HG03103 (cell line): Measurements from ENCODE around the gene CHST14.
A peak's percentile ranks its signal among the peaks of the same experiment; 100 is the strongest.

ENCODE experiments used
- ATAC-seq: cut with Tn5 transposase; IDR thresholded peaks from one replicate; pipeline ENCODE4 v1.9.1; 2021; ENCODE audit warnings: low read depth; ENCODE audit not compliant: unreplicated experiment

The CHST14 gene

DNA sequence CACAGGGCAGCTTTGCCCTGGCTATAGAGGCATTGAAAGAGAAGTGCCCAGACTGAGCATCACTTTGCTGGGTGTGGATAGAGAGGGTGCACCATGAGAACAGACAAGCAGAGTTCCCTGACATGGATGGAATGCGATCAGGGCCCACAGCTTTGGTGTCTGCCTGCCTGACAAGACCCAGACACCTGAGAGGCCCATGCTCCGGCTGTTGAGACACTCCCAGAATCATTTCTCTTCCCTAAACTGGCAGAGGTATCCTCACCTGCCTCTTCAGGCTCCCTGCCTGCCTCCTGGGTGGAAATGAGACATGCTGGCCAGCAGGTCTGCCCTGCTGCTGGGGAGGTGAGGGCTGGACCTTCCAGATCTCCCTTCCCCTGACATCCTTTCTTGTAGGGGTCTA lies 10.4 kb upstream of the CHST14 start:
- ATAC-seq = no peak

DNA sequence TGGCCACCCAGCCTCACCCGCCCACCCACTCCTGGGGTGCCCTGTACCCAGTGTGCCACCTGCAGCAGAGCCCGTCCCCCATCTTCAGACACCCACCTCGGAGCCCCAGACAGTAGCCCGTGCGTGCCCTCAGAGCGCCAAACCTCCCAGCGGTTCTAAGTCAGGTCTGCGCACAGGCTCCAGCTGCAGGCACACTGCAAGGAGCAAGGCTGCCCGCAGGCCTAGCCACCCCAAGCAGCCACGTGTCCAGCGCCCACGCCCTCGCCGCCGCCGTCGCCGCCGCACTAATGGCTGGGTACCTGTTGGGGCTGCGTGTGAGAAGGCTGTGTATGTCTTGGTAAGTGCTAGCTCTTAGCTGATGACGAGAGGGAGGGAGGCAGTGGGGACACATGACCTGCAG lies 8.8 kb upstream of the CHST14 start:
- no peak for ATAC-seq

DNA sequence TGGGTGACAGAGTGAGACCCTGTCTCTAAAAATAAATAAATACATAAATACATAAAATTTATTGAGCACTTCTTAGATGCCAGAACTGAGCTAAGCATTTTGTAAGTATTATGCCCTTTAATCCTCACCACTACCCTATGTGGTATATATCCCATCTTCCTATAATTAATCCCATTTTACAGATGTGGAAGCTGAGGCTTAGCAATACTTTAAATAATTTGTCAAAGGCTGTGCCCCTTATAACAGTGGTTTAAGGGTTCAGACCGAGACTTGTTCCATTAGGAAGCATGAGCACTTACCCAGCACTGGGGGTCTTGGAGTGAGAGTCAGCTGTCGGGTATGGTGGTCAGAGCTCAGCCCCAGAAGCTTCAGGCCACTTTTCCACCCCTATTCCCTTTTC lies 7.5 kb upstream of the CHST14 start:
- ATAC-seq = no peak

DNA sequence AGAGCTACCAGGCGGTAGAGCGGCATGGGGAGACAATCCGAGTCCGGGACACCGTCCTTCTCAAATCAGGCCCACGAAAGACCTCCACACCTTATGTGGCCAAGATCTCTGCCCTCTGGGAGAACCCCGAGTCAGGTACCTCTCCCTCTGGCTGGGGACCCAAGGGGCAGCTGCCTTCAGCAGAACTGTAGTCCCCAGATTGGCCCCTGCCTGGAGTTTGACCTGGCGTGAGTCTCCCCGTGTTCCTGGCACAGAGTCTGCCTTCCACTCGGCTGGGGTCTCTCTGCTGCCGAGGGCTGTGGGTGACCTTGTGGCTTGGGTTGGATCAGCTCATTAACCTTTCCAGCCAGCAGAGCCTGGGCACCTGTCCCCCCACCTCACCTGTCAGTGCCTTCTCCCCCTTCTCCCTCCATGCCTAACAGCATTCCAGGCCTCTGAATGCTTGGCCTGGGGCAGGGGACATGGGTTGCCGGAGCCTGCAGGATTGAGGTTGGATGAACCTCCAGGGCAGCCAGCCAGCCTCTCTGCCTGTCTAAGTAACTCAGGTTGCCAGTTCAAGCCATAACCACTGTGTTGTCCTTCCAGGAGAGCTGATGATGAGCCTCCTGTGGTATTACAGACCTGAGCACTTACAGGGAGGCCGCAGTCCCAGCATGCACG lies 6.8 kb upstream of the CHST14 start:
- no peak for ATAC-seq

DNA sequence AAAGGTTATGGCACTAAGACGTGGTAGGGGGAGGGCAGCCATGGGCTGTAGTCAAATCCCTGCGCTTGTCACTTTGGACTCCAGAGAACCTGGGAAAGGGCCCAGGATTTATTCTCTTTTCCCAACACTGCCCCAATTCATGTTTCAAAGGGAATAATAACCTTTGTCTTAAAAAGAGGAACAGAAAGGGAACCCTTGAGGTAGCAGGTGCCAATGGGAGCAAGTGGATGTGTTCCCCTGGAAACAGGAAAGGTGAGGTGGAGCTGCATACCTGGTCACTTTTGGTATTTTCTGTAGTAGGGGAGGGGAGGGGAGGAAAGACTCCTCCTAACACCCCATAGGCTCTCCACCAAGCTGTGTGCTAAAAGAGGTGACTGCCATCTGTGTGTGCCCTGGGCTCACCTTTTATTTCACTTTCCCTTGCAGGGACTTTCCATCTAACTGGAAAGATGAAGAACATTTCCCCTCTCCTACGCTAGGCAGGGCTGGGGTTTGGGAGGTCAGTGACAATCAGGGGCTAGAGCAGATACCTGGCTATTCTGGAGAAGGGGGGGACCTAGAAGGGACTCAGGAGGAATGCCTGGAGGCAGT lies 6.1 kb upstream of the CHST14 start:
- ATAC-seq = no peak

DNA sequence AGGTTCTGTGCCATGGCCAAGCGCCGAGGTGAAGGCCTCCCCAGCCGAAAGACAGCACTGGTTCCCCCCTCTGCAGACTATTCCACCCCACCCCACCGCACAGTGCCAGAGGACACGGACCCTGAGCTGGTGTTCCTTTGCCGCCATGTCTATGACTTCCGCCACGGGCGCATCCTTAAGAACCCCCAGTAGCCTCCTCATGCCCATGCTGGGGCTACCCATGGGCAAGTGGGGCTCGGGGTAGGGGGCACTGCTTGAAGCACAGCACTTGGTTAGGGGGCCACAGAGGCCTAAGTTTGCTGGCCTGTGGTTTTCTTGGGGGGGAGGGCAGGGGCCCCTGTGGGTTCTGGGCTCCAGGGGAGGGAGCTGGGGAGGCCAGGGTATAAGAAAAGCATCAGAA lies 4.8 kb upstream of the CHST14 start:
- no peak for ATAC-seq

DNA sequence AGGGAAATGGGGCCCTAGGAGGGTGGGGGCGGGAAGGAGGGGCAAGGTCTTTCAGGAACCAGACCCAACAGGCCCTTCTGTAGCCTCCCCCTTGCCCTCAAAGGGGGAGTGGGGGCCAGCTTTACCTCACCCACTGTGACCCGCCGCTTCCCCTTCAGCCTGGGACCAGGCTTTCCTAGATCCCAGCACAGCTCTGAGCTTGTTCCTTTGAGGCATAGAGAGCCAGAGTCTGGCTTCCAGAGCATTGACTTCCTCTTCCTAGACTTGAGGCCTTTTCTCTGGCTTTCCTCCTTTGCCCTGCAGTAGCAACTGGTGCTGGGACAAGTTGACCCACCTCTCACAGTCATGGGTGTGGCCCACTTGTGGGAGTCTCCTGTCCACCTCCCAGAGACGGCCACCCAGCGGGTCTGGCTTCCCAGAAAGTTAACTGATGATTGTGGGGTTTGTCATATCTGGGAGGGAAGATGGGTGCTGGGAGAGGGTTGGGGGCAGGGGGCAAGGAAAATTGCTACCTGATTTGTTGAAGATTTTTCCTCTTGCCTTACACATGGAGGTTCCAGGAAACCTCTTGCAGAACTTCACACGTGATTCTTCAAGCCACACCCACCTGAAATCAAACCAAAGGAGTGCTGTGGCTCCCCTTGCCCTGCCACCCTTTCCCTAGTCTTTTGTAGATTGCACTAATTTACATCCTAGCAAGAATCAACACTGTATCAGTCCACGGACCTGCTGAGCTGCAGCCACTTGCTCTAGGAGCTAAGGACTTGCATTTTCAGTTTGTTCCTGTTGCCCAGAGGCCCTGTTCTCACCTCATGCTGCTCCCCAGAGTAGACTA lies 4.1 kb upstream of the CHST14 start:
- ATAC-seq = no peak

DNA sequence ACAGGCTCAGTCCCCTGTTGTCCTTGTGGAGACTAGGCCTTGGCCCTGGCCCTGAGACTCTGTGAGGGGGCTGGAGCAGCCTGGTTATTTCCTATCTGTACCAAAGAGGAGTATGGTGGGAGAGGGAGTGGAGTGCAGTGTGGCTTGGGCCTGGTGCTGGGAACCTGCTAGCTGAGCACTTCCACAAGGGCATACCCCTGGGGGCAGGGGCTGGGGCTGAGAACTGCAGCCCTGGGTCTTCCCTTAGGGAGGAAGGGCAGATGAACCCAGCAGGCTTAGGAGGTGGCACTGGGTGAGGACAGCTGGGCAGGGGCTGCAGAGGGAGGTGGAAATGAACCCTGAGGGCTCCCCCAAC lies 3.5 kb upstream of the CHST14 start:
- ATAC-seq = no peak

DNA sequence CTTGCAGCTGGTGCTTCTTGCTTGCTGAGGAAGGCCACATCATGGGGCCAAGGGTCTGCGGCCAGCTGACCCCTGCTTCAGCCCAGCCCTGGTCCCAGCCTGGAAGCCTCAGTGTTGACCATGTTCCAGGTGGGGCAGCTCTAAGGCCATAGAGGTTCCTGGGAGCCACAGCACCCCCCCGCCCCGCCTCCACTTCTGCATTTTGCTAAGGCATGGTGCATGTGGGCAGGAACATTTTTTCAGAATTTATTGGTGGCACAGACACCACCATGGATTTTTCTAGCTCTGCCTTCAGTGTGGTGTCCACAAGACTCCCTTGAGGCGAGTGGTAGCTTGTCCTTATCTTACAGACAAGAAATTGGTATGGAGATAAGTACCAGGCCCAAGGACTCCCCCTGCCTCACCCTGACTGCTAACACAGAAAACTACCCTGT lies 1.9 kb upstream of the CHST14 start:
- ATAC-seq = no peak

DNA sequence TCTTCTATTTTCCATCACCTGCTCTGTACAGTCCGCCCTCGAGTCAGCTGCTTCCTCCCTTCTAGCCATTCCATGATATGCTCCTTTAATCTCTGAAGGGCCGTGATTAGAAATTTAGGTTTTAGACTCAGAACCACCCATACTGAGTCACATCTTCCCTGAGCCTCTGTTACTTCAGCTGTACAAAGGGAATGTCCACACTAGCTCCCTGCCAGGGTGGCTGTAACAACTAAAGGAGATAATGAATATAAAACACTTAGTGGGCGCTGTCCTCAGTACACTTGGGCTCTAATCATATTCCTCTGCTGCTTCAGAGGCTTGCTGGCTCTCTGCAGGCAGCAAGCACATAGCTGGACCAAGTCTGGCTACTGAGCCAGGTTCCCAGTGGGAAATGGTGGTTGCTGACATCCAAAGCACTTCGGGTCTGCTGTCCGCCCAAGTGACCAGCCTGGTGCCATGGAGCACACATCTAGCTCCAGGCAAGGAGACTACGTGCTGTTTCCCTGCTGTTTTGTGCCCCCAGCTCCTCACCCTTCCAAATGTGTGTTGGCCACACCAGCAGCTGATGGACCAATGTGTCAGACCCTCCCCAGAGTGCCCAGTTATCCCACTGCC lies 901 bp upstream of the CHST14 start:
- ATAC-seq = no peak

DNA sequence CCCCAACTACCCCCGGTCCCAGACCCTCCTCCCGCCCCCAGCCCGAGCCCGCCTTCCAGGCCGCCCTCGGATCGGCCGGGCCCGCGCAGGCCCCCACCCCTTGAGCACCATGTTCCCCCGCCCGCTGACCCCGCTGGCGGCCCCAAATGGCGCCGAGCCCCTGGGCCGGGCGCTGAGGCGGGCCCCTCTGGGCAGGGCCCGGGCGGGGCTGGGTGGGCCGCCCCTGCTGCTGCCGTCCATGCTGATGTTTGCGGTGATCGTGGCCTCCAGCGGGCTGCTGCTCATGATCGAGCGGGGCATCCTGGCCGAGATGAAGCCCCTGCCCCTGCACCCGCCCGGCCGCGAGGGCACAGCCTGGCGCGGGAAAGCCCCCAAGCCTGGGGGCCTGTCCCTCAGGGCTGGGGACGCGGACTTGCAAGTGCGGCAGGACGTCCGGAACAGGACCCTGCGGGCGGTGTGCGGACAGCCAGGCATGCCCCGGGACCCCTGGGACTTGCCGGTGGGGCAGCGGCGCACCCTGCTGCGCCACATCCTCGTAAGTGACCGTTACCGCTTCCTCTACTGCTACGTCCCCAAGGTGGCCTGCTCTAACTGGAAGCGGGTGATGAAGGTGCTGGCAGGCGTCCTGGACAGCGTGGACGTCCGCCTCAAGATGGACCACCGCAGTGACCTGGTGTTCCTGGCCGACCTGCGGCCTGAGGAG lies 472 bp downstream of the CHST14 start:
- ATAC-seq = peak; percentile 26

DNA sequence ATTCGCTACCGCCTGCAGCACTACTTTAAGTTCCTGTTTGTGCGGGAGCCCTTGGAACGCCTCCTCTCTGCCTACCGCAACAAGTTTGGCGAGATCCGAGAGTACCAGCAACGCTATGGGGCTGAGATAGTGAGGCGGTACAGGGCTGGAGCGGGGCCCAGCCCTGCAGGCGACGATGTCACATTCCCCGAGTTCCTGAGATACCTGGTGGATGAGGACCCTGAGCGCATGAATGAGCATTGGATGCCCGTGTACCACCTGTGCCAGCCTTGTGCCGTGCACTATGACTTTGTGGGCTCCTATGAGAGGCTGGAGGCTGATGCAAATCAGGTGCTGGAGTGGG lies 995 bp downstream of the CHST14 start:
- peak; percentile 14 for ATAC-seq

DNA sequence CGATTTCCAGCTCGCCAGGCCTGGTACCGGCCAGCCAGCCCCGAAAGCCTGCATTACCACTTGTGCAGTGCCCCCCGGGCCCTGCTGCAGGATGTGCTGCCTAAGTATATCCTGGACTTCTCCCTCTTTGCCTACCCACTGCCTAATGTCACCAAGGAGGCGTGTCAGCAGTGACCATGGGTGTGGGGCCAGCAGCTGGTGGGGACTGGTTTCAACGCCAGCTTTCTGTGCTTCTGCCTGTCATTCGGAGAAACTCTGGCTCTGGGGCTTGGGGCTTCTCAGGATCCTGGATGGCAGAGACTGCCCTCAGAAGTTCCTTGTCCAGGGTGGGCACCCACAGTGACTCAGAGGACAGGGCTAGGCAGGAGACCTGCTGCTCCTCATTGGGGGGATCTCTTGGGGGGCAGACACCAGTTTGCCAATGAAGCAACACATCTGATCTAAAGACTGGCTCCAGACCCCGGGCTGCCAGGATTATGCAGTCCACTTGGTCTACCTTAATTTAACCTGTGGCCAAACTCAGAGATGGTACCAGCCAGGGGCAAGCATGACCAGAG lies 1.5 kb downstream of the CHST14 start:
- ATAC-seq = no peak

DNA sequence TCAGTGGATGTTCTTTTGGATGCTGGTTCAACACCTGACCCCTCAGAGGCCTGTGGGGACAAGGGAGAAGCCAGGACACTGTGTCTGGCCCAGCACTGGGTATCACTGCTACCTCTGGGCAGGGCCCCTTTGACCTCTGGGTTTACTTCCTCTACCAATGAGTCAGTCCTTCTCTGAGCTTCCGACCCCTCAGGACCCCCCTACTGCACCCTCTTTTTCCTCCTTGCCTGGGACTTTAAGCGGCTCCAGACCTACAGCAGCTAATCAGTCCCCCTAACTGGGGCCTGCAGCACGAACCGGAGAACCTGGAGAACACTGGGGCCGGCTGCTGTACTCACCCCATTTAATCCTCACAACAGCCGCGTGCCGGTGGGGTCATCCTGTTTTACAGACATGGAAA lies 3.8 kb downstream of the CHST14 start:
- no peak for ATAC-seq

DNA sequence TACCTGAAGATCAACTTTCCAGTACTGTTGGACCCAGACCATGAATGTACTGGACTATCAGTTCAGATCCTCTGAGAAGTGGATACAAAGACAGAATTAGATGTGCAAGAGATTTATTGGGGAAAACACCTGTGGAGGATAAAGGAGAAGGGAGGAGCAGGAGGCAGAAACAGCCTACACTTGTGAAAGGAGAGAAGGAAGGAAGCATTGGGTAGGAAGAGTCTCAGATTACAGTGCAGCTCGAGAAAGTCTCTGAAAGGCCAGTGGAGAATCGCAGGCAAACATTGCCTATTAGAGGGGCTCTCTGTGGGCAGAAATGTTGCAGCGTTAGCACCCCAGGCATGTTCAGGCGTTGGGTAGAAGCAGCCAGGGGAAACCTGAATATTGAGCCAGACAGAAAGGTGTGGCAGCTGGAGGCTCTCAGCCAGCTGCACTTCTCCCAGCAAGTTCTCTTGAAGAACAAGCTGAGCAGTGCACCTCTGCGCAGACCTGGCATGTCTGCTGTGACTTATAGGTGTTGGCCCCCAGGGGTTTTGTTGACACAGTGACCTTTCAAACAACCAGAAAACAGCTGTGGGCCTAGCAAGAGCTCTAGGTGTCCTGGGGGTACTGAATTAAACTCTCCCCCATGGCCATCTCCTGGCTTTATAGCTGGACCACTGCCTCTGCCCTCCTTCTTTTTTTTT lies 7.0 kb downstream of the CHST14 start:
- no peak for ATAC-seq

DNA sequence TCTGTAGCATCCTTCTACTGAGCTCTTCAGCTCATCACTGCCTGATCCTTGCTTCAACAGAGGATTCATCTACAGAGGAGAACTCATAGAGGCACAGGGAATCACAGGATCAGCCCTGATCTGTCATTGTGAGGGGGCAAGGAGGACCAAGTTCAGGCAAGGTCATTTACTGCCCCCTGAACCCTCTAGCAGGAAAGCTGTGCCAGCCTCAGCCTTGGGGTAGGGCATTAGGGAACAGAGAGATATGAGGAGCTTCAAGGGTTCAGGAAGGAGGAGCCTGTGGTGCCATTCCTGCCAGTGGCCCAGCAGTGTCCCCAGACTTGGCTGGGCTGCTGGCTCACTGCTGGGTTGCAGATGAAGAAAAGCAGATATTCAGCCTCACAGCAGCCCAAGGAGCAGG lies 8.2 kb downstream of the CHST14 start:
- ATAC-seq = no peak

DNA sequence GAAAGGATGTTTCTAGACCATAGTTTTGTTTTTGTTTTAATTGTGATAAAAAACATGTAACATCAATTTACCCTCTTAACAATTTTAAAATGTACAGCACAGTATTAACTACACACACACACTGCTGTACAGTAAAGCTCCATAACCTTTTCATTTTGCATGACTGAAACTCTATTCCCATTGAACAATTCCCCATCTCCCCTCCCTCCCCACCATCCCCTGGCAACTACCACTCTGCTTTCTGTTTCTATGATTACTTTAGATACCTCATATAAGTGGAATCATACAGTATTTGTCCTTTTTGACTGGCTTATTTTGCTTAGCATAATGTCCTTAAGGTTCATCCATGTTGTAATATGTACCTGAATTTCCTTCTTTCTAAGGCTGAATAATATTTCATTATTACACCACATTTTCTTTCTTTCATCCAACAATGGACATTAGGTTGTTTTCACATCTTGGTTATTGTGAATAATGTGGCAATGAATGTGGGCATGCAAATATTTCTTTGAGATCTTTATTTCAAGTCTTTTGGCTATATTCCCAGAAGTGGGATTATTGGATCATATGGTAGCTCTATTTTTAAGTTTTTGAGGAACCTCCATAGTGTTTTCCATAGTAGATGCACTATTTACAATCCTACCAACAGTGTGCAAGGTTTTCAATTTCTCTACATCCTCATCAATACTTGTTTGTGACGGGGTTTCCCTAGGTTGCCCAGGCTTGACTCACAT lies 10.7 kb downstream of the CHST14 start:
- ATAC-seq = no peak

DNA sequence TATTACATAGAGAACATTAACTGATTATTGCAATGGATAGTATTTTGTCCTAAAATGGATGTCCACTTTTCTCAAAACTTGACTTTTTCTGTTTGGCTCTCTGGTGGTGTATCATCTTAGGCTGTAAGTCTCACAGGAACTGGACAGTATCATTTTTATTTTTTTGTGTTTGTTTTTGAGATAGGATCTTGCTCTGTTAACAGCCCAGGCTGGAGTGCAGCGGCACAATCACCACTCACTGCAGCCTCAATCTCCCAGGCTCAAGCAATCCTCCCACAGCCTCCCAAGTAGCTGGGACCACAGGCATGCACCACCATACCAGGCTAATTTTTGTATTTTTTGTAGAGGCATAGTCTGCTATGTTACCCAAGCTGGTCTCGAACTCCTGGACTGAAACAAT lies 13.1 kb downstream of the CHST14 start:
- ATAC-seq = no peak

DNA sequence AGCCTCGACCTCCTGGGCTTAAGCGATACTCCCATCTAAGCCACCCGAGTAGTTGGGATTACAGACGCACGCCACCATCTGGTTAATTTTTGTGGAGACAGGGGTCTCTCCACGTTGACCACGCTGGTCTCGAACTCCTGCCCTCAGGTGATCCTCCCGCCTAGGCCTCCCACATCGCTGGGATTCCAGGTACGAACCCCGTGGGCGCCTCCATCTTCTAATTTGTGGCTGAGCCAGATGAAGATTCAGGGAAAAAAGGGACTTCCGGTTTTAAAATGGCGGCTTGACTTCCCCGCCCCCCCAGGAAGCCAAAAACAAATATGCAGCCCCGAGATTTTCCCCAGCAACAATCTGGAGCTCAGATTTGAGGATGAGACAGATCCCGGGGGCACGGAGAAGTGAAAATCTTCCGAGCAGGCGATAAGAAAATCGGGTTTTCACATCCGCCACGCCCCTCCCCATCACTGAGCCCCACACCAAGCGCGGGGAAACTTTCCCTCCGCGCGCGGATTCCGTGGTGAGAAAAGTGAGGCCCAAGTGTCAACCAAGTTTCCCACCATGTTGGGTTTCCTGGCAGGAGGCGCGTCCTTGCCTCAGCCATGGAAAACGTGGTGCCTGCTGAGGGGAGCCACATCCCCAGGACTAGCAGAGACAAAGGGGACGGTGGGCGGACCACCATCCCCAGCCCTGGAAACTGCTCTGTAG lies 15.4 kb downstream of the CHST14 start:
- ATAC-seq = no peak
